HG02884 (cell line): Measurements from ENCODE around the gene SELL.
"Not testable (repeated sequence)": the region's sequence is repeated elsewhere in the genome, so short reads cannot be mapped to it uniquely, and the experiment has no call there.

Source experiments
- ATAC-seq: cut with Tn5 transposase; IDR thresholded peaks from one replicate; pipeline ENCODE4 v1.9.1; 2021; ENCODE audit warnings: mild to moderate bottlenecking, moderate library complexity; ENCODE audit not compliant: unreplicated experiment

The SELL gene

GRCh38 chr1:169707912-169708604 is 3.4 kb downstream of the SELL start:
- no peak for ATAC-seq

- ATAC-seq, result no peak
Measured at GRCh38 chr1:169704797-169705196, 6.6 kb downstream of the SELL start.

GRCh38 chr1:169701261-169702005 is 10.0 kb downstream of the SELL start:
- ATAC-seq, result no peak

GRCh38 chr1:169699707-169700106 is 11.7 kb downstream of the SELL start:
- ATAC-seq, result no peak

- no peak for ATAC-seq
Measured at GRCh38 chr1:169698976-169699375, 12.4 kb downstream of the SELL start.

GRCh38 chr1:169697755-169698154 is 13.7 kb downstream of the SELL start:
- ATAC-seq, result peak; percentile 42

GRCh38 chr1:169696273-169697100 is 14.9 kb downstream of the SELL start:
- no peak for ATAC-seq

- no peak for ATAC-seq
Measured at GRCh38 chr1:169694304-169695075, 16.9 kb downstream of the SELL start.

- peak; percentile 30 for ATAC-seq
Measured at GRCh38 chr1:169692756-169693460, 18.5 kb downstream of the SELL start.

GRCh38 chr1:169690489-169690888 is 20.9 kb downstream of the SELL start:
- no peak for ATAC-seq

GRCh38 chr1:169689395-169689794 is 22.0 kb downstream of the SELL start:
- no peak for ATAC-seq

GRCh38 chr1:169688377-169688776 is 23.0 kb downstream of the SELL start:
- not testable (repeated sequence) for ATAC-seq

GRCh38 chr1:169683661-169684060 is 27.8 kb downstream of the SELL start:
- no peak for ATAC-seq

- ATAC-seq, result not testable (repeated sequence)
Measured at GRCh38 chr1:169683168-169683567, 28.3 kb downstream of the SELL start.

- no peak for ATAC-seq
Measured at GRCh38 chr1:169682071-169682470, 29.3 kb downstream of the SELL start.

GRCh38 chr1:169681140-169681539 is 30.3 kb downstream of the SELL start:
- ATAC-seq, result peak; percentile 19

GRCh38 chr1:169680377-169681019 is 30.9 kb downstream of the SELL start:
- peak; percentile 61 for ATAC-seq

- ATAC-seq, result no peak
Measured at GRCh38 chr1:169679692-169680091, 31.7 kb downstream of the SELL start.

- no peak for ATAC-seq
Measured at GRCh38 chr1:169676001-169676400, 35.4 kb downstream of the SELL start.

GRCh38 chr1:169670836-169671235 is 40.6 kb downstream of the SELL start:
- no peak for ATAC-seq
